Neural cell (in vitro differentiated cells): ENCODE measurements around the gene CEP85.

Source experiments
- EP300 ChIP-seq: fragments of 450-650 bp; conservative IDR thresholded peaks from 2 replicates; pipeline ENCODE4 v1.6.1; 2014; ENCODE audit warnings: antibody characterized with exemption, mild to moderate bottlenecking, moderate library complexity; ENCODE audit not compliant: poor library complexity, severe bottlenecking
- EZH2 ChIP-seq: fragments of 200-600, 300-800 bp; shearing (Covaris generic), sonication (generic); IDR thresholded peaks from 2 replicates; pipeline ENCODE4 v1.6.1; 2014; ENCODE audit warnings: antibody characterized with exemption, low read length, borderline replicate concordance, mild to moderate bottlenecking; ENCODE audit not compliant: insufficient read depth, poor library complexity, severe bottlenecking
- POLR2AphosphoS5 ChIP-seq: IDR thresholded peaks from 2 replicates; pipeline ENCODE4 v1.6.1; 2012
- REST ChIP-seq: IDR thresholded peaks from 2 replicates; pipeline ENCODE4 v1.6.1; 2012; ENCODE audit warnings: borderline replicate concordance
- TF ChIP-seq, protein P1 (sequence below): fragments of 450-650 bp; IDR thresholded peaks from 2 replicates; pipeline ENCODE4 v1.5.1; 2014; ENCODE audit warnings: antibody characterized with exemption, mild to moderate bottlenecking, moderate library complexity; ENCODE audit not compliant: poor library complexity, severe bottlenecking

- no peak for TF ChIP-seq EP300
- TF ChIP-seq, protein P1, sequence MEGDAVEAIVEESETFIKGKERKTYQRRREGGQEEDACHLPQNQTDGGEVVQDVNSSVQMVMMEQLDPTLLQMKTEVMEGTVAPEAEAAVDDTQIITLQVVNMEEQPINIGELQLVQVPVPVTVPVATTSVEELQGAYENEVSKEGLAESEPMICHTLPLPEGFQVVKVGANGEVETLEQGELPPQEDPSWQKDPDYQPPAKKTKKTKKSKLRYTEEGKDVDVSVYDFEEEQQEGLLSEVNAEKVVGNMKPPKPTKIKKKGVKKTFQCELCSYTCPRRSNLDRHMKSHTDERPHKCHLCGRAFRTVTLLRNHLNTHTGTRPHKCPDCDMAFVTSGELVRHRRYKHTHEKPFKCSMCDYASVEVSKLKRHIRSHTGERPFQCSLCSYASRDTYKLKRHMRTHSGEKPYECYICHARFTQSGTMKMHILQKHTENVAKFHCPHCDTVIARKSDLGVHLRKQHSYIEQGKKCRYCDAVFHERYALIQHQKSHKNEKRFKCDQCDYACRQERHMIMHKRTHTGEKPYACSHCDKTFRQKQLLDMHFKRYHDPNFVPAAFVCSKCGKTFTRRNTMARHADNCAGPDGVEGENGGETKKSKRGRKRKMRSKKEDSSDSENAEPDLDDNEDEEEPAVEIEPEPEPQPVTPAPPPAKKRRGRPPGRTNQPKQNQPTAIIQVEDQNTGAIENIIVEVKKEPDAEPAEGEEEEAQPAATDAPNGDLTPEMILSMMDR: no peak
- no peak for TF ChIP-seq EZH2
- TF ChIP-seq POLR2AphosphoS5: no peak
- no peak for TF ChIP-seq REST
Observed at GRCh38 chr1:26191739-26192138, 42.3 kb upstream of the CEP85 start.
